ENCODE data around the gene KCNG1.

- TF ChIP-seq, protein P1, sequence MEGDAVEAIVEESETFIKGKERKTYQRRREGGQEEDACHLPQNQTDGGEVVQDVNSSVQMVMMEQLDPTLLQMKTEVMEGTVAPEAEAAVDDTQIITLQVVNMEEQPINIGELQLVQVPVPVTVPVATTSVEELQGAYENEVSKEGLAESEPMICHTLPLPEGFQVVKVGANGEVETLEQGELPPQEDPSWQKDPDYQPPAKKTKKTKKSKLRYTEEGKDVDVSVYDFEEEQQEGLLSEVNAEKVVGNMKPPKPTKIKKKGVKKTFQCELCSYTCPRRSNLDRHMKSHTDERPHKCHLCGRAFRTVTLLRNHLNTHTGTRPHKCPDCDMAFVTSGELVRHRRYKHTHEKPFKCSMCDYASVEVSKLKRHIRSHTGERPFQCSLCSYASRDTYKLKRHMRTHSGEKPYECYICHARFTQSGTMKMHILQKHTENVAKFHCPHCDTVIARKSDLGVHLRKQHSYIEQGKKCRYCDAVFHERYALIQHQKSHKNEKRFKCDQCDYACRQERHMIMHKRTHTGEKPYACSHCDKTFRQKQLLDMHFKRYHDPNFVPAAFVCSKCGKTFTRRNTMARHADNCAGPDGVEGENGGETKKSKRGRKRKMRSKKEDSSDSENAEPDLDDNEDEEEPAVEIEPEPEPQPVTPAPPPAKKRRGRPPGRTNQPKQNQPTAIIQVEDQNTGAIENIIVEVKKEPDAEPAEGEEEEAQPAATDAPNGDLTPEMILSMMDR (IDR thresholded peaks at IDR 0.05) = no peak
- TF ChIP-seq POLR2A (IDR thresholded peaks at IDR 0.05) (no peak), EP300 (IDR thresholded peaks at IDR 0.05) (no peak)
Measured at GRCh38 chr20:50995506-50995905, 27.4 kb downstream of the KCNG1 start.

Measured in tibial nerve (tissue), 4 donors.